Activated T-cell treated with anti-CD3 and anti-CD28 coated beads, Interleukin-2, amount 50 U/mL, for 24 hours (primary cell): ENCODE results near the gene LZTS3.
"Not testable (repeated sequence)": the region's sequence is repeated elsewhere in the genome, so short reads cannot be mapped to it uniquely, and the experiment has no call there.

Experiments
- DNase-seq: peaks from one replicate; pipeline ENCODE4 v3.0.0-alpha.2; 2020
- H3K27ac Mint-ChIP-seq: 2 replicates; pipeline ENCODE4 v1.8.0; 2020; ENCODE audit warnings: mild to moderate bottlenecking, mixed read lengths
- H3K27me3 Mint-ChIP-seq: 2 replicates; pipeline ENCODE4 v1.8.0; 2020; ENCODE audit warnings: mixed read lengths
- H3K36me3 Mint-ChIP-seq: 2 replicates; pipeline ENCODE4 v1.8.0; 2020; ENCODE audit warnings: low read depth, mixed read lengths
- H3K4me1 Mint-ChIP-seq: 2 replicates; pipeline ENCODE4 v1.8.0; 2020; ENCODE audit warnings: low read depth, mixed read lengths
- H3K4me3 Mint-ChIP-seq: 2 replicates; pipeline ENCODE4 v1.8.0; 2020; ENCODE audit warnings: mild to moderate bottlenecking, moderate library complexity, mixed read lengths
- H3K9me3 Mint-ChIP-seq: 2 replicates; pipeline ENCODE4 v1.8.0; 2020; ENCODE audit warnings: mixed read lengths

LZTS3 gene

DNA sequence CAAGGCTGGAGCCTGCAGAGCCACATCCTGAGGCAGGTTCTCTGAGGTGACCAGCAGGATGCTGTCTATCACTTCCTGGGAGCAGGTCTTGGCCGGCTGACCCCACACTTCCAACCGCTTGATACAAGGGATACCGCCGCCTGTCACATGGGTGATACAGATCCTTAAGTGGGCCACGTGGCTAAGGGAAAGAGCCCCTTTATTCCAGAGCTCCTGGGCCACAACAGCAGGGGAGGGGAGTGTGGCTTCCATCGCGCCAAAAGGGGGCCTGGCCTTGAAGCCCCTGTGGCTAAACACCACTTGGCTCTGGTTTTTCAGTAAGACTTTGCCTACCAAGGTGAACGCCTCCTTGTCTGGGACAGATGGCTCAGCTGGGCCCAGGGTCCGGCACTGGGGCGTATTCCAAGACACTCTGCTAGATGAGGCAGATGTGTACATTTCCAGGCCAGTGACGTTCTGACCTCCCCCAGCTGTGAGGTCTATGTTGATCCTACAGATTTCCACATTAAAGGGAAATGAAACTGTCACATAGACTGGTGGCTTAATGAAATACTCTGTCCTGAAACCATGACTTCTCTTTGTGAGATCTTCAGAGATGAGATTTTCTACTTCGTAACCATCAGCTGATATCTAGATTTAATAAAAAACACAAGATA, 51.3 kb downstream of the LZTS3 start:
- Mint-ChIP-seq H3K27ac (peak overlapping the region; percentile 41), H3K9me3 (peaks cover 4% of the 10 kb centered on the region), H3K4me1 (peaks cover 45% of the 10 kb centered on the region), H3K4me3 (no peak overlapping the region), H3K36me3 (peaks cover 53% of the 10 kb centered on the region), H3K27me3 (no peaks in the 10 kb centered on the region)
- no peak for DNase-seq

DNA sequence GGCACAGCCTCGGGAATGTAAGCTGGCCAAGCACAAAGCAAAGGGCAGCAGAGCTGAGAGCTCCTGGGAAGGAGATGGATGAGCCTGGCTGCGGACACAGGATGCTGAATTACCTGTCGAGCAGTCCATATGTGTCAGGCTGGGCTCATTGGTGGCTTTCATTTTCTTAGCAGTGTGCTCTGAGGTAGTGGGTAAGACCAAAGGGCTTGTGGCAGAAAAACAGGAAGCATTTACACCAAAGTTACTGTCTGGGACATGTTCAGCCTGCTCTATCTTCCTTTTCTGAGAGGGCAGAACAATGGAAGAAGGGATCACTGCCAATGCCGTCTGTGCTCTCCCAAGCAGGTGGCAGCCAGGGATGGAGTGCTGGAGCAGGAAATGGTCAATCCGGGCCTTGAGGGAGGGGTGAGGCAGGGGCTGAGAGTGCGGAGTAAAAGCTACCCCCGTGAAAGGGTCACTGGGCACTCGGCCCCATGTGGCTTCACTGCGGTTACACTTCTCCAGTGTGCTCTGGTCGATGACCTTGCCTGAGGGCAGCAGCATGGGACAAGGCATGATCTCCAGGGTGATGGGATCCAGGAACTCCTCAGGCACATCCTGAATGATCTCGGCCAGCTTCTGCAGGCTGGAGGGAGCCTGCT, 52.0 kb downstream of the LZTS3 start:
- H3K36me3 Mint-ChIP-seq = peaks cover 53% of the 10 kb centered on the region
- no peak overlapping the region for H3K4me3 Mint-ChIP-seq
- H3K27me3 Mint-ChIP-seq = no peaks in the 10 kb centered on the region
- H3K9me3 Mint-ChIP-seq = peaks cover 4% of the 10 kb centered on the region
- DNase-seq = no peak
- H3K27ac Mint-ChIP-seq = peak overlapping the region; percentile 41
- H3K4me1 Mint-ChIP-seq = peaks cover 49% of the 10 kb centered on the region

DNA sequence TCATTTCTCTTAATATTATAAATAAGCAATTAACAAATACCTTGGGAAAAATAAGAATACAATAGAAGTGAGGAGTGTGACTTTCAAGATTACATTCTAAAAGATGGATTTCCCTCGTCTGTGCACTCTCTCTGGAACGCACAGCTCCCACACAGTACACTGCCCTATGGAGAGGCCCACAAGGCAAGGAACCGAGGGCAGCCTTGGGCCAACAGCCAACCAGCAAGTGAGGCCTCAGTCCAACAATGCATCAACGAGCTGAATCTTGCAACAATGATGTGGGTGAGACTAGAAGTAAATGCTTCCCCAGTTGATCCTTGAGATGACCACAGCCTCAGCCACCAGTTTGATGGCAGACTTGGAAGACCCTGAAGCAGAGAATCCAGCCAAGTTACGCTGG, 54.3 kb downstream of the LZTS3 start:
- no peak for DNase-seq
- peaks cover 55% of the 10 kb centered on the region for H3K4me1 Mint-ChIP-seq
- H3K27ac Mint-ChIP-seq = peak overlapping the region; percentile 13
- H3K27me3 Mint-ChIP-seq = no peaks in the 10 kb centered on the region
- H3K9me3 Mint-ChIP-seq = peaks cover 4% of the 10 kb centered on the region
- no peak overlapping the region for H3K4me3 Mint-ChIP-seq
- peaks cover 49% of the 10 kb centered on the region for H3K36me3 Mint-ChIP-seq

DNA sequence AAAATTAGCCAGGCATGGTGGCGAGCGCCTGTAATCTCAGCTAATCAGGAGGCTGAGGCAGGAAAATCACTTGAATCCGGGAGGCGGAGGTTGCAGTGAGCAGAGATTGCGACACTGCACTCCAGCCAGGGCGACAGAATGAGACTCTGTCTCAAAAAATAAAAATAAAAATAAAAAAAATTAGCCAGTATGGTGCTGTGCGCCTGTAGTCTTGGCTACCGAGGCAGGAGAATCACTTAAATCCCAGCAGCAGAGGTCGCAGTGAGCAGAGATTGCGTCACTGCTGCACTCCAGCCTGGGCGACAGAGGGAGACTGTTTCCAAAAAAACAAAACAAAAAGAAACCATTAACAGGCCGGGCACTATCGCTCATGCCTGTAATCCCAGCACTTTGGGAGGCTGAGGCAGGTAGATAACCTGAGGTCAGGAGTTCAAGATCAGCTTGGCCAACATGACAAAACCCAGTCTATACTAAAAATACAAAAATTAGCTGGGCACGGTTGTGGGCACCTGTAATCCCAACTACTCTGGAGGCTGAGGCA, 55.4 kb downstream of the LZTS3 start:
- peaks cover 47% of the 10 kb centered on the region for H3K4me1 Mint-ChIP-seq
- H3K9me3 Mint-ChIP-seq, H3K4me3 Mint-ChIP-seq, H3K27ac Mint-ChIP-seq, H3K27me3 Mint-ChIP-seq: not testable (repeated sequence)
- DNase-seq = peak; percentile 51
- H3K36me3 Mint-ChIP-seq = peaks cover 47% of the 10 kb centered on the region

DNA sequence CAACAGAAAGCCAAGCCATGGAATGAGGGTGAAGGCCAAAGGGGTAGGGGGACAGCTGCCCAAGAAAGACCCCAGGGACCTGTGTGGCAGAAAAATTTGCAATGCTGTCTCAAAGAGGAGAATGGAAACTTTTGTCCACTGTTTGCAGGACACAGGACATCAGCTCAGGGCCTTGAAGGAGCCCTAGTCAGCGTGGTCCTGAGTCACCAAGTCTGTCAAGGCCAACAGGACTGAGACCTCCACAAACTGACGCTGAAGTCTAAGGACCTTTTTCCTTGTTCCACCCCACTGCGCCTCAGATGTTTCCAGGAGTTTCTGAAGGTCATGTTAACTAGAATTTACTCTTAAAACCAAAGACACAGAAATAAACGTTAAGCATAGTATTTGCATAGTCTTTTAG, 57.0 kb downstream of the LZTS3 start:
- Mint-ChIP-seq H3K9me3 (no peaks in the 10 kb centered on the region), H3K4me1 (peaks cover 31% of the 10 kb centered on the region), H3K27ac (no peak overlapping the region), H3K4me3 (no peak overlapping the region), H3K36me3 (peaks cover 38% of the 10 kb centered on the region), H3K27me3 (no peaks in the 10 kb centered on the region)
- DNase-seq = no peak

DNA sequence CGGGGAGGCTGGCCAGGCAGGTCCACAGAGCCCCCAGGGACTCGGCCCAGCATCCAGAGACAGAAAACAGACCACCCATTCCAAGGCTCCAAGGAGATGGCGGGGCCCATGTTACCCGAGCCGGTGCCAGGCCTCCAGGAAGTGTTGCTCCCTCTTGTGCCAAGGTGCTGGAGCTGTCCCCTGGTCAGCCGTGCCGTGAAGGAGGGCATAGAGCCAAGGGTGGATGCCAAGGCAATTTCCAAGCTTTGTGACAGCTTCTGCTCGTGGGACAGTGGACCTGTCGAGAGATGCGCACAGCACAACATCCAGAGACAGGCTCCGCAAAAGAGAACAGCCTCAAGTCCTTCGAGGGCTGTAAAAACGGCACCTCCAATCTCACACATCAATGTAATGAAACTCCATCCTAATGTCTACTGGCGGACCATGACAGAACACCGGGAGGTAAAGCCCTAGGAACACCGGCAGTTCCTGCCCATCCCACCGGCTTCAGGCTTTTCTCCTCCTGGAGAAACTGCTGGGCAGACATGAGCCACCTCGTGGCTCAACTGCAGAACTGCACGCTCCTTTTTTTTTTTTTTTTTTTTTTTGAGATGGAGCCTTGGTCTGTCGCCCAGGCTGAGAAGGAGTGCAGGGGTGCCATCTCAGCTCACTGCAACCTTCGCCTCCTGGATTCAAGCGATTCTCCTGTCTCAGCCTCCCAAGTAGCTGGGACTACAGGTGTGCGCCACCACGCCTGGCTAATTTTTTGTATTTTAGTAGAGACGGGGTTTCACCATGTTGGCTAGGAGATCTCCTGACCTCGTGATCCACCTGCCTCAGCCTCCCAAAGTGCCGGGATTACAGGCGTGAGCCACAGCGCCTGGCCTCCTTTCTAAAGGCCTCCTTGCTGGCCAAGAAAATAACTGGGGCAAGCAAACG, 57.9 kb downstream of the LZTS3 start:
- no peaks in the 10 kb centered on the region for H3K27me3 Mint-ChIP-seq
- H3K4me3 Mint-ChIP-seq = no peak overlapping the region
- no peak overlapping the region for H3K27ac Mint-ChIP-seq
- H3K9me3 Mint-ChIP-seq = no peaks in the 10 kb centered on the region
- DNase-seq = peak; percentile 58
- H3K36me3 Mint-ChIP-seq = peaks cover 34% of the 10 kb centered on the region
- peaks cover 22% of the 10 kb centered on the region for H3K4me1 Mint-ChIP-seq
